Measurements from ENCODE around the gene APOB. TPM values are rescaled to one million over a fixed set of nuclear protein-coding genes. Genes with fewer than 3 reads are reported as not detected.

The APOB gene
- total RNA-seq, 1 donor from 2014 or later = 9.1 TPM

DNA sequence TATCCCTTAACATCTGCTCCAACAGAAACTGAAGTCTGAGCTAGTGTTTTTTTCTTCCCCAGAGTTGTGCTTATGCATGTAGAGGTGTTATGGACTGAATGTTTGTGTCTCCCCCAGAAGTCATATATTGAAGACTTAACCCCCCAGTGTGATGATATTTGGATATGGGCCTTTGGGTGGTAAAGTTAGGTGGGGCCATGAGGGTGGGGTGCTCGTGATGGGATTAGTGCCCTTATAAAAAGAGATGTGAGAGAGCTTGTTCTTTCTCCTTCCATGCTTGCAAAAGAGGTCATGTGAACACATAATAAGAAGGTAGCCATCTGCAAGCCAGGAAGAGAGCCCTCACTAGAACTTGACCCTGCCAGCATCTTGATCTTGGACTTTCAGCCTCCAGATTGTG is 34.4 kb upstream of the APOB start:
- intact Hi-C loops (cut with micrococcal nuclease) = no loop called here

GRCh38 chr2:21072477-21073242 is 28.8 kb upstream of the APOB start:
- H3K4me3 ChIP-seq = no peak overlapping the region
- no peaks in the 10 kb centered on the region for H3K36me3 ChIP-seq
- peaks cover 7% of the 10 kb centered on the region for H3K27me3 ChIP-seq (ENCODE audit: low read depth)
- no peaks in the 10 kb centered on the region for H3K4me1 ChIP-seq
- DNase-seq = no peak
- H3K27ac ChIP-seq (replicated peaks) = no peak overlapping the region
- H3K9me3 ChIP-seq (replicated peaks) = no peaks in the 10 kb centered on the region
- intact Hi-C loops (cut with micrococcal nuclease) = no loop called here
- TF ChIP-seq, protein P1, sequence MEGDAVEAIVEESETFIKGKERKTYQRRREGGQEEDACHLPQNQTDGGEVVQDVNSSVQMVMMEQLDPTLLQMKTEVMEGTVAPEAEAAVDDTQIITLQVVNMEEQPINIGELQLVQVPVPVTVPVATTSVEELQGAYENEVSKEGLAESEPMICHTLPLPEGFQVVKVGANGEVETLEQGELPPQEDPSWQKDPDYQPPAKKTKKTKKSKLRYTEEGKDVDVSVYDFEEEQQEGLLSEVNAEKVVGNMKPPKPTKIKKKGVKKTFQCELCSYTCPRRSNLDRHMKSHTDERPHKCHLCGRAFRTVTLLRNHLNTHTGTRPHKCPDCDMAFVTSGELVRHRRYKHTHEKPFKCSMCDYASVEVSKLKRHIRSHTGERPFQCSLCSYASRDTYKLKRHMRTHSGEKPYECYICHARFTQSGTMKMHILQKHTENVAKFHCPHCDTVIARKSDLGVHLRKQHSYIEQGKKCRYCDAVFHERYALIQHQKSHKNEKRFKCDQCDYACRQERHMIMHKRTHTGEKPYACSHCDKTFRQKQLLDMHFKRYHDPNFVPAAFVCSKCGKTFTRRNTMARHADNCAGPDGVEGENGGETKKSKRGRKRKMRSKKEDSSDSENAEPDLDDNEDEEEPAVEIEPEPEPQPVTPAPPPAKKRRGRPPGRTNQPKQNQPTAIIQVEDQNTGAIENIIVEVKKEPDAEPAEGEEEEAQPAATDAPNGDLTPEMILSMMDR (IDR thresholded peaks at IDR 0.05; ENCODE audit: borderline replicate concordance) = no peak

More for the DNA sequence above, 34.4 kb upstream of the APOB start:
- no peak overlapping the region for H3K4me3 ChIP-seq
- no peak for DNase-seq
- H3K36me3 ChIP-seq = no peaks in the 10 kb centered on the region
- no peak overlapping the region for H3K27ac ChIP-seq (replicated peaks)
- TF ChIP-seq, protein P1 (IDR thresholded peaks at IDR 0.05; ENCODE audit: borderline replicate concordance) = no peak
- H3K27me3 ChIP-seq (ENCODE audit: low read depth) = no peaks in the 10 kb centered on the region
- H3K4me1 ChIP-seq = no peaks in the 10 kb centered on the region
- peaks cover 19% of the 10 kb centered on the region for H3K9me3 ChIP-seq (replicated peaks)

- no peaks in the 10 kb centered on the region for H3K9me3 ChIP-seq (replicated peaks)
- H3K27ac ChIP-seq (replicated peaks) = no peak overlapping the region
- H3K4me3 ChIP-seq = no peak overlapping the region
- no peaks in the 10 kb centered on the region for H3K36me3 ChIP-seq
- no peak for DNase-seq
- no peaks in the 10 kb centered on the region for H3K4me1 ChIP-seq
- intact Hi-C loops (cut with micrococcal nuclease) = no loop called here
- H3K27me3 ChIP-seq (ENCODE audit: low read depth) = peaks cover 13% of the 10 kb centered on the region
- TF ChIP-seq, protein P1 (IDR thresholded peaks at IDR 0.05; ENCODE audit: borderline replicate concordance) = no peak
These were observed 26.7 kb upstream of the APOB start for GRCh38 chr2:21070341-21071257.

DNA sequence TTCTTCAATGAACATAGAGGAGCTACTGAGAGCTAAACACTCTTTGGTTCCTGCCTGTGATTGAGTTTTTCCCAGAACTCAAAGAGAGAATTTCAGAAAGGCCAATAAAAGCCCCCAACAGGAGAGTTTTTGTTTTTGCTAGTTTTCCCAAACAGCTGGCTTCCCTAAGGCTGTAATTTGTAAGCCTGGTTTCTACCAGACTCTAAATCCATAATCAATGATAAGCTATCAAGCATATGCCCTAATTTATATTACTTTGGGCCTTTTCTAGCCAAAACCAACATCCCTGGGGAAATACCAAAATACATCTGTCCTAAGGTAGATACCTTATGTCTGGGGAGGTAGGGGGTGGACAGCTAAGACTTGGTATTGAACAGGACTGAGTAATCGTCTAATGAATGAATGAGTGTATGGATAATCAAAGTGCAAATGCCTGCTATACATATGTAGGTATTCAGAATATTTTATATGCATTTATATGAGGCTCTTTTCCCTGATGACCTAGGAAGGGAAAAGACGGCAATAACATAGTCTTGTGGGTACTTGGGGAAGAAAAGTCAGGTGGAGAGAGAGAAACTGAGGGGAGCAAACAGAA is 26.0 kb upstream of the APOB start:
- H3K9me3 ChIP-seq (replicated peaks) = no peaks in the 10 kb centered on the region
- DNase-seq = no peak
- no peak overlapping the region for H3K27ac ChIP-seq (replicated peaks)
- intact Hi-C loops (cut with micrococcal nuclease) = no loop called here
- TF ChIP-seq, protein P1 (IDR thresholded peaks at IDR 0.05; ENCODE audit: borderline replicate concordance) = no peak
- no peak overlapping the region for H3K4me3 ChIP-seq
- peaks cover 21% of the 10 kb centered on the region for H3K27me3 ChIP-seq (ENCODE audit: low read depth)
- no peaks in the 10 kb centered on the region for H3K4me1 ChIP-seq
- no peaks in the 10 kb centered on the region for H3K36me3 ChIP-seq

DNA sequence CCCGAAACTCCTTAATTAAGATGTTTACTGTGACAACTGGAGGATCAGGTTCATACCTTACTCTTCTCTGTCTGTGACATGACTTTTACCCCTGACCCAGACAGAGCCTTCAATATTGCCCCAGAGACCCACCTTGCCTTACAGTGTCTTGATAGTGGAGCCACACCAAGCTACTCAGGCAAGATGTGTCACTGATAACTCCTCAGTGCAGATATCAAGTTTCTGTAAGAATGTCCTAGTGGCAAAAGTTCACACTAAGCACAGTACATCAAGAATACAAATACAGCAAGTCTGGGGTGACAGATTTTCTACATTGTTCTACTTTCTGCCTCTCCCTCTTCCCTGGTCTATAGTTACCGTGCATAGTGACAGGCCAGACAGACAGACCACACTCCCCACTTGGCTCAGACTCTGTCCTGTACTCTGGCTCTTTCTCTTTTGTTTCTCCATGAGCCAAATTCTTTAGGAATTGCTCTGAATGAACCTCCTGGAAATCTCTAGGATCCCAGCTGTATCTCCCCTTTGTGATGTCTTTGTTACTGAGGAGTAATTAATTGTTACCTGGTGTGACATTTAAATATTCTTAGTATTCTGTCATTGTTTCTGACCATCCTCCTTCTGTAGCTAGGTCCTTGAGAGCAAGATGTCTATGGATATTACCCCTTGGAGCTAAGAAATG is 24.1 kb upstream of the APOB start:
- no peaks in the 10 kb centered on the region for H3K9me3 ChIP-seq (replicated peaks)
- DNase-seq = no peak
- TF ChIP-seq, protein P1 (IDR thresholded peaks at IDR 0.05; ENCODE audit: borderline replicate concordance) = no peak
- H3K36me3 ChIP-seq = no peaks in the 10 kb centered on the region
- peaks cover 31% of the 10 kb centered on the region for H3K27me3 ChIP-seq (ENCODE audit: low read depth)
- H3K27ac ChIP-seq (replicated peaks) = no peak overlapping the region
- intact Hi-C loops (cut with micrococcal nuclease) = no loop called here
- no peak overlapping the region for H3K4me3 ChIP-seq
- no peaks in the 10 kb centered on the region for H3K4me1 ChIP-seq

Data from left ventricle myocardium inferior (tissue), 1 donor.